ENCODE measurements around the gene CPM. TPM values are rescaled to one million over a fixed set of nuclear protein-coding genes. Genes with fewer than 3 reads are reported as not detected.
"Not testable (repeated sequence)": the region's sequence is repeated elsewhere in the genome, so short reads cannot be mapped to it uniquely, and the experiment has no call there.

Gene CPM
- polyA plus RNA-seq, 5 donors = 241 to 466 (median 348) TPM

DNA sequence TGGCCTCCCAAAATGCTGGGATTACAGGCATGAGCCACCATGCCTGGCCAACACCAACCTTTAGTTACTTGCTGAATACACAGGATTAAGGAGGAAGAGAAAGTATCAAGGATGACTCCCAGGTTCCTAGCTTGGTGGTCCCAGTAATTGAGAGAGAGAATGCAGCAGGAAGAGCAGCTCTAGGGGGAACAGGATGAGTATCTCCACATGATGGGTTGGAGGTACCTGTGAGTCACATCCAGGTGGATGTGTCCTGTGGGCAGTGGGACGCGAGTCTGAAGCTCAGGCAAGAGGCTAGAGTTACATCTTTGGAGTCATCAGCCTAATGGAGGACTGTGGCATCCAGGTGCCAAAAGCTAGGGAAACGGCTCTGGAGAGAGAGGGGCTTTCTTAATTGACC, 77.9 kb downstream of the CPM start:
- no peak for DNase-seq

DNA sequence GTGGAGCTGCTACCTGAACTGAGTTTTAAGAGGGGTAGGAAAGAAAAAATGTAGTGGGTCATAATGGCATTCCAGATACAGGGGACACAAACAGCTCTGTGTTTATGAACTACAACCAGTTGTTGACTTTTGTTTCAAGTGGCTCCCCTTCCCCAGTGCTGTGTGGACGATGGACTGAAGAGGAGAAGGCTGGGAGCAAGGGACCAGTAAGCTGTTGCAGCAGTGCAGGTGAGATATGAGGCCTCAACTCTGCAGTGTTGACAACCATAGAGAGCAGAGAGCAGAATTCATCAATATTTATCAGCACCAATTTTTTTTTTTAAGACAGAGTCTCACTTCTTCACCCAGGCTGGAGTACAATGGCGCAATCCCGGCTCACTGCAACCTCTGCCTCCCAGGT, 78.4 kb downstream of the CPM start:
- DNase-seq = no peak

- no peak for DNase-seq
These were observed 78.9 kb downstream of the CPM start for GRCh38 chr12:68854078-68854468.

DNA sequence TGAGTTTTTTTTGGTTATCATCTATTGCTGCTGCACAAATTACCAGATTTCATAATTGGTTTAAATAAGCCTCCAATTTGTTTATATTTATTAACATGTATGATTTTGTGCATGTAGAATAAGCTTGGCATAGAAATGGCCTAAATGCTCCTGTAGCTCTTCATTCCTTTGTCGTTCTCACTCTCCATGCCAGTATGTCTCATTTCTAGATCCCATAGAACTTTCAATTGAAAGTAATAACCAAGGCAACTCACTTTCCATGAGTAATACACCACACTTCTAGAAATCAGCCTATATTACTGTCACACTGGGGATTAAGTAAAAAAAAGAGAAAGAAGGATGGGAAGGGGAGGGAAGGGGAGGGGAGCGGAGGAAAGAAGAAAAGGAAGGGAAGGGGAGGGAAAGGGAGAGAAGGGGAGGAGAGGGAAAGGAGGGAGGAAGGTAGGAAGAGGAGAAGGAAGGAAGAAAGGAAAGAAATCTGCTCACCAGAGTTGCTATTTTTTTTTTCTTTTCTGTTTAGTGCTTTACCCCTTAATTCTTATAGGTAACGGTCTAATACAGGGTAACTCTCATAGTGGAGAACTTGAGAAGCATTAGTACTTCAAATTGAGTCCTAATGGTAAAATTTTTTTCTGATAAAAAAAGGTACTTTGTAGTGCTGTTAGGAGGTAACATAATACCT, 79.4 kb downstream of the CPM start:
- no peak for DNase-seq

- DNase-seq = no peak
These were observed 81.2 kb downstream of the CPM start for GRCh38 chr12:68851592-68852306.

DNA sequence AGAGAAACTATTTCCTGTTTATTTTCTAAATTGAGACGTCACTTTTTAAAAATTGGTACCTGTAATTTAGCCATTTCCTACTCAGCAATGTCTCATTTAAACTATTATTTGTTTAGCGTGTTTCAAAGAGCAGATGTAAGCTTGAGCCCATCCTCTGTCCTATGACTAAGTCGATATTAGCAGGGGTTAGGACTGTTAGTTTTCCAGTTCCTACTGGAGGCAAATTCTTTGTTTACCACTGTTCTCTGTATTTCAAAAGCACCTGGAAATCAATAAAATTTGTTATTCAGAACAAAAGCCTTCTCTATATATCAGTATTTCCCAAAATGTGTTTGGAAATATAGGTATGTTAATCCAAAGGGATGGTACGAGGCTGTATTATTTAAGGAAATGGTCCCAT, 82.6 kb downstream of the CPM start:
- DNase-seq = no peak

DNA sequence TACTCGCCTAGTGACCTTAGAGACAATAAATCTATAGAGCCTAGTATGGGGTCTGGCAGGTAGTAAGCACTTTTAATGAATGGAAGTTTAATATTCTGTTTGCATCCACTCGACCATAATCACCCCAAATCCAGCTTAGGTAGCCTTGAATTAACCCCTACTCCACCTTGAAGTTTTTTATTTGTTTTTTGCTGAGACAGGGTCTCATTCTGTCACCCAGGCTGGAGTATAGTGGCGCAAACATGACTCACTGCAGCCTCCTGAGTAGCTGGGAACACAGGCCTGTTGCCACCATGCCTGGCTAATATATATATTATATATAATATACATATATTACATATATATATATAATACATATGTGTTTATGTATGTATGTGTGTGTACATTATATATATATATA, 86.2 kb downstream of the CPM start:
- no peak for DNase-seq

DNA sequence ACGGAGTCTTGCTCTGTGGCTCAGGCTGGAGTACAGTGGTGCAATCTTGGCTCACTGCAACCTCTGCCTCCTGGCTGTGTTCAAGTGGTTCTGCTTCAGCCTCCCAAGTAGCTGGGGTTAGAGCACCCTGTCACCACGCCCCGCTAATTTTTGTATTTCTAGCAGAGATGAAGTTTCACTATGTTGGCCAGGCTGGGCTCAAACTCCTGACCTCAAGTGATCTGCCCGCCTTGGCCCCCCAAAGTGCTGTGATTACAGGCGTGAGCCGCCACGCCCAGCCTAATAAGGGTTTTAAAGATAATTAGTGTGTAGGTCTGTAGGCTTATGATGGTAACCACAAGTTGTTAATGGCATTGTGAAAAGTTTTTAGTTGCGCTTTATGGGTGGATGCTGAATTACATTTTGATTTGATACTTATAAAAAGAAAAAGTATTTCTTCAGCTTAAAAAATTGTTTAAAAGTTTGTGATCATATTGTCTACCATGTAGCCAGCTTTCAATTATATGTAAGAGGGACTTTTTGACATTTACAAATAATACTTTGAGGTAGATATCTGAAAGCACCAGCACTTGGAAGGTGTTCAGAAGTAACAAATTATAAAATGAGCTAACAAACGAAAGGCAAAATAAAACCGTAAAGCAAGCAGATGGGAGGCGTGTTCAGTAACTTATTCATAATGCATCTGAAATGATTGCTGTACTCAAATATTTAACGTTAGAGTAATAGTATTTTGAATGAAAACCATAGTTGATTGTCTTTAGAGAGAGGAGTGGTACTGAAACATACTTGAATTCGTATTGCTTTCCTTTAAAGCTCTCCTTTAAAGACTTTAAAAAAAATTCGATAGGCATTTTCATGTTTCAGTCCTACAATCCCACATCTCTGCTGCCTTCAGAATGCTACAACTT, 87.9 kb downstream of the CPM start:
- no peak for DNase-seq

DNA sequence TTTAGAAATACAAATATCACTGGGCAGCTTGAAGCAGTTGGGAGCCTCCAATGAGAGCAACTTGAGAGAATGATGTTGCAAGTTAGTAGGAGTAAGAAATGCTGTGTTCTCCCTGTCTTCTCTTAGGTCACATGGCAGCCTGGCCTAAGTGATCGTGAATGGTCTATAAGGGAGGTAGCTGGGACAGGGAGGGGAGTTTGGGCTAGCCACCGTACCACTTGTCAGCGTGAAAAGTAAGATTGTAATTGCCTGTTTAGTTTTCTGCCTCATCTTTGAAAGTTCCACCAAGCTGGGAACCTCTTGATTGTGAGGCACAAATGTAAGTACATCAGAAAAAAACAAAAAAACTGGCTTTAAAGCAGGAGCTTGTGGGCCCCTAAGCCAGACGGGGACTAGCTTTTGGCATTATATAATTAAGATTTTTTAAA, 88.6 kb downstream of the CPM start:
- no peak for DNase-seq

GRCh38 chr12:68842784-68843567, 90.0 kb downstream of the CPM start:
- DNase-seq = no peak

DNA sequence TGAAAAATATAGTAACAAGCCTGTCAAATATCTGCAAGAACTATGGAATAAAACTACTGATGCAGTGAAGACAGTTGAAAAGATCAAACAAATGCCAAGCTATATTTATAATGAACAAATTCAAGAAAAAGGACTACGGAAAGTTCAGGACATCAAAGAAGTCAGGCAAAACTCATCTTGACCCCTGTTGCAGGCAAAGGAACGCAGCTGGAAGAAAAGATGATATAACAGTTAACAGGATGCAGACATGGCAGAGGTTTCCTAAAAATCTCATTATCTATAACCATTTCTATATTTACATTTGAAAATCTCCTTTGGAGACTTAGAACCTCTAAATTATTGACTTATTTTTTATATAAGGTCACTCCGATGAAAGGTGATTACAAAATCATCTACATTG, 90.8 kb downstream of the CPM start:
- DNase-seq = no peak

DNA sequence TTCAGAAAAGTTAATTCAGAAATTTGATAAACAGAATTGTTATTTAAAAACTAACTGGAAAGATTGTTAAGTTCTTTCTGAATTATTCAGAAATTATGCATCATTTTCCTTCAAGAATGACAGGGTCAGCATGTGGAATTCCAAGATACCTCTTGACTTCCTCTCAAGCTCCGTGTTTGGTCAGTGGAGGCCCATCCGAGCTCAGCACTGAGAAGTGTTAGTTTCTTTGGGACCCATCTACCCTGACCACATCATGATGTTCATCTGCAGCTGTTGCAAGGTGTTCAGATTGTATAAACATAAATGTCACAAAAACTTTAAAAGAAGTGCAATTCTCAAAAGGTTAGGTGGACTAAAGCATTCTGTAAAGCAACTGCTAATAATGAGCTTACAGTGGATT, 91.3 kb downstream of the CPM start:
- DNase-seq = no peak

GRCh38 chr12:68841175-68841574, 91.8 kb downstream of the CPM start:
- DNase-seq = not testable (repeated sequence)

GRCh38 chr12:68839183-68840147, 93.5 kb downstream of the CPM start:
- DNase-seq = no peak

- no peak for DNase-seq
These were observed 94.7 kb downstream of the CPM start for GRCh38 chr12:68838046-68838886.

- no peak for DNase-seq
These were observed 95.8 kb downstream of the CPM start for GRCh38 chr12:68837215-68837614.

GRCh38 chr12:68835333-68835908, 97.5 kb downstream of the CPM start:
- DNase-seq = no peak

- no peak for DNase-seq
These were observed 99.5 kb downstream of the CPM start for GRCh38 chr12:68833508-68833907.

DNA sequence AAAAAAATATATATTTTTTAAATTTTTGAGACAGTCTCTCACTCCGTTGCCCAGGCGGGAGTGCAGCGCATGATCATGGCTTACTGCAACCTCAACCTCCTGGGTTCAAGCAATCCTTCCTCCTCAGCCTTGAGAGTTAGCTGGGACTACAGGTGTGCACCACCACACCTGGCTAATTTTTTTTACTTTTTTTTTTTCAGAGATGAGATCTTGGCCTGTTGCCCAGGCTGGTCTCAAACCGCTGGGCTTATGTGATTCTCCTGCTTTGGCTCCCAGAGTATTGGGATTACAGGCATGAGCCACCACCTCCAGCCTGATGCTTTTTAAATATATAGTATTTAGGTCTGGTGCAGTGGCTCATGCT, 100.5 kb downstream of the CPM start:
- DNase-seq = no peak

Measured in right lung (tissue), 5 donors.